Measurements from ENCODE around the gene RAX2. TPM values are rescaled to one million over a fixed set of nuclear protein-coding genes. Genes with fewer than 3 reads are reported as not detected.

RAX2 gene
- total and polyA plus RNA-seq, 2 donors (not counting 3 experiments of a cell fraction or from before 2014, with no cell fraction given): not detected

DNA sequence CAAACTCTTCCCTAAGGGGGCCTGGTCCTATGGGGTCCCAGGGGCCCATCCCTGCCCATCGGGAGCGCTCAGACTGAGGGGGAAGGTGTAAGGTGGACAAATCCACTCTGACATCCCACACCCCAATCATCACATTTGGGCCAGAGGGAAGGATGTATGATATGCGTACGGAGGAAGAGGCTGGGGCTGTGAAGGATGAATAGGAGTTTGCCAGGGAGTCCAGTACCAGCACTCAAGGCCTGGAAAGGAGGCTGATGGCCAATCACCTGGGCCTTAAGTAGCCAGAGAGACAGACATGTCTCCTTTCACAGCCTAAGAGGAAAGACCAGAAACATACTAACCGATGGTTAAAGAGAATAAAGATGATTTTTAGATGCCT is 48.9 kb downstream of the RAX2 start:
- no peak for DNase-seq (ENCODE audit: low read depth, low spot score)
- Histone ChIP-seq H3K27ac (ENCODE audit: insufficient read depth, low read depth, low read length) (no peak overlapping the region), H3K36me3 (ENCODE audit: control insufficient read depth in 2 of 2, extremely low read depth in 1 of 2, insufficient read depth in 2 of 2, low read length in 2 of 2) (no peaks in the 10 kb centered on the region), H3K9me3 (replicated peaks; ENCODE audit: control insufficient read depth, insufficient read depth, low read length) (no peaks in the 10 kb centered on the region), H3K79me2 (ENCODE audit: control insufficient read depth, insufficient read depth, low read length) (no peaks in the 10 kb centered on the region), H3K9ac (replicated peaks; ENCODE audit: extremely low read depth, insufficient read depth, low read length) (no peak overlapping the region), H2AFZ (ENCODE audit: low read depth, low read length) (no peak overlapping the region), H3K4me1 (ENCODE audit: control insufficient read depth, extremely low read depth, insufficient read depth, low read length) (no peaks in the 10 kb centered on the region), H3K27me3 (ENCODE audit: control insufficient read depth in 2 of 2, insufficient read depth in 2 of 2, low read length in 2 of 2) (peaks cover 20 to 27% of the 10 kb centered on the region in 2 experiments), H3K4me3 (replicated peaks in 1 of 3; ENCODE audit: insufficient read depth in 1 of 3, low read depth in 1 of 3, low read length in 3 of 3) (no peak overlapping the region), H3K4me2 (ENCODE audit: insufficient read depth, low read length) (no peak overlapping the region), H3K9me1 (replicated peaks; ENCODE audit: control insufficient read depth, extremely low read depth, insufficient read depth, low read length) (no peaks in the 10 kb centered on the region), H4K20me1 (replicated peaks; ENCODE audit: control insufficient read depth, extremely low read depth, insufficient read depth, low read length) (no peaks in the 10 kb centered on the region)
- intact Hi-C loops (cut with micrococcal nuclease): no loop called here
- dilution Hi-C loops (cut with MboI; ENCODE audit: extremely low pct_ligation_motif_present, low sequenced_read_pairs): no loop called here
- ChIA-PET POLR2A (no interaction called here), CTCF (interaction anchor here (1.4 kb wide), 1 partner anchor 99 kb away, joined by 5 read pairs; no protein-coding TSS in a partner anchor)
- FAIRE-seq: no peak
- TF ChIP-seq MYC (IDR thresholded peaks at IDR 0.05; ENCODE audit: low read depth, low read length): no peak
- no peak for TF ChIP-seq JUN (IDR thresholded peaks at IDR 0.05; ENCODE audit: borderline replicate concordance, insufficient read depth, insufficient read length, low read depth)
- TF ChIP-seq GATA2 (IDR thresholded peaks at IDR 0.05; ENCODE audit: insufficient read depth, insufficient read length, low read depth, low read length): no peak
- no peak for TF ChIP-seq EZH2 (IDR thresholded peaks at IDR 0.05; ENCODE audit: borderline replicate concordance, low read depth, low read length, severe bottlenecking)
- TF ChIP-seq CTCF (IDR thresholded peaks at IDR 0.05; ENCODE audit: extremely low read depth in 1 of 2, insufficient read depth in 1 of 2, low read depth in 1 of 2, low read length in 2 of 2): no peak
- TF ChIP-seq POLR2AphosphoS5 (IDR thresholded peaks at IDR 0.05; ENCODE audit: insufficient read depth, low read depth, low read length): no peak
- no peak for TF ChIP-seq FOS (IDR thresholded peaks at IDR 0.05; ENCODE audit: borderline replicate concordance, insufficient read depth, low read length)
- TF ChIP-seq, protein P1, sequence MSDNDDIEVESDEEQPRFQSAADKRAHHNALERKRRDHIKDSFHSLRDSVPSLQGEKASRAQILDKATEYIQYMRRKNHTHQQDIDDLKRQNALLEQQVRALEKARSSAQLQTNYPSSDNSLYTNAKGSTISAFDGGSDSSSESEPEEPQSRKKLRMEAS (IDR thresholded peaks at IDR 0.05; ENCODE audit: insufficient read depth, insufficient read length): no peak
- TF ChIP-seq POLR2A (IDR thresholded peaks at IDR 0.05; ENCODE audit: low read depth, low read length): no peak
- BruUV-seq (replicated peaks): no TSS peak
